Tibial artery (tissue), 4 donors: ENCODE results near the gene ZNF316.

Experiments
- DNase-seq, 2 donors: peaks; one replicate each; pipeline ENCODE4 v3.0.0-alpha.2; 2019
- H3K27ac ChIP-seq, 2 donors: fragments of 200-600 bp; sonication (generic) in 1 of 2; 1 replicate in 1 of 2; 2 replicates in 1 of 2; pipeline ENCODE4 v1.5.1; 2018 to 2019; ENCODE audit warnings: mild to moderate bottlenecking in 1 of 2
- H3K27me3 ChIP-seq, 2 donors: fragments of 200-600 bp; sonication (generic) in 1 of 2; one replicate each; pipeline versions ENCODE4 v1.5.1 to v1.6.0; 2016 to 2019
- H3K36me3 ChIP-seq, 3 donors: fragments of 200-600 bp; sonication (generic) in 2 of 3; one replicate each; pipeline ENCODE4 v1.5.1; 2016 to 2019; ENCODE audit warnings: mild to moderate bottlenecking in 2 of 3
- H3K4me1 ChIP-seq, 4 donors: fragments of 200-600 bp; sonication (generic) in 2 of 4; 1 replicate in 3 of 4; 2 replicates in 1 of 4; pipeline ENCODE4 v1.5.1; 2016 to 2019
- H3K4me3 ChIP-seq, 2 donors: fragments of 200-600 bp; sonication (generic) in 1 of 2; 1 replicate in 1 of 2; 2 replicates in 1 of 2; pipeline ENCODE4 v1.5.1; 2018 to 2019; ENCODE audit warnings: mild to moderate bottlenecking in 2 of 2
- H3K9me3 ChIP-seq, 3 donors: fragments of 200-600 bp; sonication (generic) in 1 of 3; one replicate each; pipeline ENCODE4 v1.5.1; 2016 to 2019
- intact Hi-C: fragments of 100-400 bp; cut with DNase I; formaldehyde crosslinking; loops from one replicate; pipeline ENCODE4 v1.15.0; 2023; ENCODE audit warnings: low total_unique reads
- TF ChIP-seq, protein P1 (sequence below), 2 experiments: fragments of 200-600 bp in 1 of 2; fragments of 450-650 bp in 1 of 2; IDR thresholded peaks; one replicate each; pipeline ENCODE4 v1.5.1; 2017 to 2019; ENCODE audit warnings: antibody characterized with exemption in 2 of 2, mild to moderate bottlenecking in 1 of 2, moderate library complexity in 1 of 2

ZNF316 gene

GRCh38 chr7:6616854-6617643, 20.1 kb upstream of the ZNF316 start:
- H3K4me3 ChIP-seq = no peak overlapping the region
- H3K9me3 ChIP-seq = no peaks in the 10 kb centered on the region
- H3K36me3 ChIP-seq = peaks cover 8 to 36% (median 10%) of the 10 kb centered on the region in 3 donors
- TF ChIP-seq, protein P1, sequence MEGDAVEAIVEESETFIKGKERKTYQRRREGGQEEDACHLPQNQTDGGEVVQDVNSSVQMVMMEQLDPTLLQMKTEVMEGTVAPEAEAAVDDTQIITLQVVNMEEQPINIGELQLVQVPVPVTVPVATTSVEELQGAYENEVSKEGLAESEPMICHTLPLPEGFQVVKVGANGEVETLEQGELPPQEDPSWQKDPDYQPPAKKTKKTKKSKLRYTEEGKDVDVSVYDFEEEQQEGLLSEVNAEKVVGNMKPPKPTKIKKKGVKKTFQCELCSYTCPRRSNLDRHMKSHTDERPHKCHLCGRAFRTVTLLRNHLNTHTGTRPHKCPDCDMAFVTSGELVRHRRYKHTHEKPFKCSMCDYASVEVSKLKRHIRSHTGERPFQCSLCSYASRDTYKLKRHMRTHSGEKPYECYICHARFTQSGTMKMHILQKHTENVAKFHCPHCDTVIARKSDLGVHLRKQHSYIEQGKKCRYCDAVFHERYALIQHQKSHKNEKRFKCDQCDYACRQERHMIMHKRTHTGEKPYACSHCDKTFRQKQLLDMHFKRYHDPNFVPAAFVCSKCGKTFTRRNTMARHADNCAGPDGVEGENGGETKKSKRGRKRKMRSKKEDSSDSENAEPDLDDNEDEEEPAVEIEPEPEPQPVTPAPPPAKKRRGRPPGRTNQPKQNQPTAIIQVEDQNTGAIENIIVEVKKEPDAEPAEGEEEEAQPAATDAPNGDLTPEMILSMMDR (IDR thresholded peaks at IDR 0.05) = no peak
- DNase-seq = no peak
- intact Hi-C loops = no loop called here
- no peak overlapping the region for H3K27ac ChIP-seq
- H3K27me3 ChIP-seq = no peaks in the 10 kb centered on the region
- peaks cover 0 to 24% (median 15%) of the 10 kb centered on the region in 4 donors for H3K4me1 ChIP-seq

DNA sequence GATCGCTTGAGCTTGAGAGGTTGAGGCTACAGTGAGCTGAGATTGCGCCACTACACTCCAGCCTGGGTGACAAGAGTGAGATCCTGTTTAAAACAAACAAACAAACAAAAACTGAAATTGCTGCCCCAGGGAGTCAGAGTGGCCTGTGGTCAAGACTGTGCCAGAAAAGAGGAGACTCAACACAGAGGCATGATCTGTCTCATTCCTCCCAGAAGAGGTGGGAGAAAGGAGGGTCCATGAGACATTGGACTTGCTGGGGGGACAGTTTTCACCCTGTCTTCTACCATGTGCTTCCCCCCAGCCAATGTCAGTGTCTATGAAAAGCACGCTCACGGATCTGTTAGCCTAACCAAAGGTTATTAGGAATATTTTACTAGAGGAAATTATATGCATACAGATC, 18.5 kb upstream of the ZNF316 start:
- Histone ChIP-seq H3K4me1 (peaks cover 0 to 24% (median 15%) of the 10 kb centered on the region in 4 donors), H3K4me3 (no peak overlapping the region), H3K9me3 (no peaks in the 10 kb centered on the region), H3K27ac (no peak overlapping the region), H3K27me3 (no peaks in the 10 kb centered on the region), H3K36me3 (peaks cover 9 to 51% (median 18%) of the 10 kb centered on the region in 3 donors)
- no peak for DNase-seq
- intact Hi-C loops = no loop called here
- TF ChIP-seq, protein P1 (IDR thresholded peaks at IDR 0.05) = no peak

DNA sequence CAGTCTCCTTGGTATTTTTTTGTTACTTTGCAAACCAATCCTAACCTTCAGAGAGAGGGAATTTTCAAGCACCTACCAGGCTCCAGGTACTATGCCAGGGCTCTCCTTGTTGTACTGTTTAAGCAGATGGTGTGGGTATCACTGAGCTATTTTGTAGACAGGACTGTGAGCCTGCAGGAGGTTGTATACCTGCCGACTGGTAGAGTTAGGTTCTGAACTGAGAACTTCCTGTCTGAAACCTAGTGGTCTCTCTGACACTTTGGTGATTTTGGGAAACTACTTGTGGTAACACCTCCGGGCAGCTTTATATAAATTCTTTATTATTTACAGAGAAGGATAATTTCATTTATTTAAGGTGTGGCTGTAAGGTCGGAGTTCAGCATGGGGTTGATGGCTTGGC, 17.2 kb upstream of the ZNF316 start:
- Histone ChIP-seq H3K4me1 (peaks cover 0 to 20% (median 12%) of the 10 kb centered on the region in 4 donors), H3K27me3 (no peaks in the 10 kb centered on the region), H3K4me3 (no peak overlapping the region), H3K9me3 (no peaks in the 10 kb centered on the region), H3K27ac (no peak overlapping the region), H3K36me3 (peaks cover 14 to 62% (median 22%) of the 10 kb centered on the region in 3 donors)
- no peak for DNase-seq
- intact Hi-C loops = no loop called here
- TF ChIP-seq, protein P1 (IDR thresholded peaks at IDR 0.05) = no peak

GRCh38 chr7:6621195-6622133, 15.7 kb upstream of the ZNF316 start:
- DNase-seq = no peak
- no peak overlapping the region for H3K4me3 ChIP-seq
- H3K36me3 ChIP-seq = peaks cover 14 to 71% (median 22%) of the 10 kb centered on the region in 3 donors
- H3K27me3 ChIP-seq = no peaks in the 10 kb centered on the region
- no peak overlapping the region for H3K27ac ChIP-seq
- intact Hi-C loops = no loop called here
- no peaks in the 10 kb centered on the region for H3K9me3 ChIP-seq
- peaks cover 0 to 10% (median 5%) of the 10 kb centered on the region in 4 donors for H3K4me1 ChIP-seq
- TF ChIP-seq, protein P1 (IDR thresholded peaks at IDR 0.05) = no peak

GRCh38 chr7:6622134-6622710, 14.9 kb upstream of the ZNF316 start:
- intact Hi-C loops = no loop called here
- H3K36me3 ChIP-seq = peaks cover 14 to 69% (median 22%) of the 10 kb centered on the region in 3 donors
- TF ChIP-seq, protein P1 (IDR thresholded peaks at IDR 0.05) = no peak

More at GRCh38 chr7:6622134-6622710, 14.9 kb upstream of the ZNF316 start:
- Histone ChIP-seq H3K9me3 (no peaks in the 10 kb centered on the region), H3K27me3 (no peaks in the 10 kb centered on the region), H3K27ac (no peak overlapping the region), H3K4me3 (no peak overlapping the region), H3K4me1 (peaks cover 0 to 2% (median 0%) of the 10 kb centered on the region in 4 donors)
- no peak for DNase-seq
